ENCODE data around the gene LRRC8A.
"Not testable (repeated sequence)": the region's sequence is repeated elsewhere in the genome, so short reads cannot be mapped to it uniquely, and the experiment has no call there.

LRRC8A gene

DNA sequence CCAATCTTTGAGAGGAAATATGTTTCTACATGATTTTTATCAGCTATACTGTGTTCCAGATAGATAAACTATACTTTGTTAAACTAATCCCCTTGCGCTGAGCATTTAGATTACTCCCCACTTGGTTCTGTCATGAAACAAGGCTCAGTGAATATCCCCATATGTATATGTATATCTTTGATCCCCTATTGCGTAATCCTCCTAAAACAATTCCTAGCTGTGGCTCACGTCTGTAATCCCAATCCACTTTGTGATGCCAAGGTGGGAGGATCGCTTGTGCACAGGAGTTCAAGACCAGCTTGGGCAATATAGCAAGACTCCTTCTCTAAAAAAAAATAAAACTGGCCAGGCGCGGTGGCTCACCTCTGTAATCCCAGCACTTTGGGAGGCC is 41.6 kb downstream of the LRRC8A start:
- no peak for DNase-seq

DNA sequence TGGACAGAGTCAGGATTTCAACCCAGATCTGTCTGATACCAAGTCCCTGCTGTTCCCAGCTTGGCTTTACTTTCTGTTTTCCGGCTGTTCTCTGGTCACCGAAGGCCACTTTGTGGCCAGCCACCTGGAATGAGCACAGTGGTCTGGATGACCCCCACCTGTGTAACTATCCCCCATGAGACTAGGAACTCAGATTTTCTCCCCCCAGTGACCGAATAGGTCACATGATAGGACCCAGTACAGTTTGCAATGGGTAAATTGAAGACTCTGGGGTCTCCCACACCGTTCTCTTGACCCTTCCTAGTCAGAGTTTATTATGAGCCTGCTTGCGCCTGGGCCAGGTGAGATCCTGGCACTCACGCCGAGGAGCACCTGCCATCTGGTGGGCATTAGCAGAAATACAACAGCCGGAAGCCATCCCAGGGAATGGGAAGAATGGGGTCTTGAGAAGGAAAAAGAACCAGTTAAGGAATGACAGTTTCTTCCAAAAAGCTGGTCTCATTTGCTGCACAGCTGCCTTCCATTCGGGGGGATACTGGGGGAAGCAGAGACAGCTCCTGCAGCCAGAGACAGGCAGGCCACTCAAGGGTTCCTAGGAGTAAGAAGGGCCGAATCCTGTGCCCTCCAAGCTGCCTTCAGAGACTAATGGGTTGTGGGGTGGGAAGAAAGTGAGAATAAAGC is 45.9 kb downstream of the LRRC8A start:
- peak; percentile 52 for DNase-seq

DNA sequence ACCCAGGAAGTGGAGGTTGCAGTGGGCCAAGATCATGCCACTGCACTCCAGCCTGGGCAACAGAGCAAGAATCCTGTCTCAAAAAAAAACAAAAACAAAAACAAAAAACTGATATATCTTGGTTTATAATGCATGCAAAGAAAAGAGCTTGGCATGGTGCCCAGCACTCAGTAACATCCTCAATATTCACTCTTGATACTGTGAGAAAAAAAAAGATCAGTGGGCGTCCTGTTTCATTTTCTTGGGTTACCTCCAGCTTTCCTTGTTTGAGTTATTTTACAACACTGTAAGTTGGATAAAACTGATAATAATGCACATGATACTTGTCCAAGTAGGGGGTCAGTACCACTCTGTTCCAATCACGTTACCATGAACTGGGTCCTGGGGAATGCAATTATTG is 46.7 kb downstream of the LRRC8A start:
- DNase-seq: no peak

DNA sequence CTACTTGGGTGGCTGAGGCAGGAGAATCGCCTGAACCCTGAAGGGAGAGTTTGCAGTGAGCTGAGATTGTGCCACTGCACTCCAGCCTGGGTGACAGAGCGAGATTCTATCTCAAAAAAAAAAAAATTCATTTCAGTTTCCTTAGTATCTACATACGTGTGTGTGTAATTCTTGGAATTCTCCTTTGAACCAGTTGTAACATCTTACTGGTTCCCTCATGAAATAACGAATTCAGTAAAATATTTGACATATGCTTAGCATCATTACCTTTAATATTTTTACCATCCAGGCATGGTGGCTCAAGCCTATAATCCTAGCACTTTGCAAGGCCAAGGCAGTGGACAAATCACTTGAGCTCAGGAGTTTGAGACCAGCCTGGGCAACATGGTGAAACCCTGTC is 47.6 kb downstream of the LRRC8A start:
- no peak for DNase-seq

DNA sequence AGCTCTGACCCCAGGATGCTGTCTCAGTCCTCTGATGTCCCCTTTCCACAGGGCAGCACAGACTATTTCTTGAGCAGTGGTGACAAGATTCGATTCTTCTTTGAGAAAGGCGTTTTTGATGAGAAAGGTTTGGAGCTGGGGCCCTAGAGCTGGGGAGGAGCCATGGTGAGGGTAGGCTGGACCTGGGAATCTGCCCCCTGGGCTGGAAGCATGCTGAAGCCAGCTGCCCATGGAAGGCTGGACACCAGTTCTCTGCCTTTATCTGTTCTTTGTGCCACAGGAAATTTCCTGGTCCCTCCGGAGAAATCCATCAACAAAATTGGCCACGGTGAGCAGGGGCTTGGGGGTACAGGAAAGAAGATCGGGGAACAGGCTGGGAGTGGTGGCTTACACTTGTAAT is 51.8 kb downstream of the LRRC8A start:
- no peak for DNase-seq

DNA sequence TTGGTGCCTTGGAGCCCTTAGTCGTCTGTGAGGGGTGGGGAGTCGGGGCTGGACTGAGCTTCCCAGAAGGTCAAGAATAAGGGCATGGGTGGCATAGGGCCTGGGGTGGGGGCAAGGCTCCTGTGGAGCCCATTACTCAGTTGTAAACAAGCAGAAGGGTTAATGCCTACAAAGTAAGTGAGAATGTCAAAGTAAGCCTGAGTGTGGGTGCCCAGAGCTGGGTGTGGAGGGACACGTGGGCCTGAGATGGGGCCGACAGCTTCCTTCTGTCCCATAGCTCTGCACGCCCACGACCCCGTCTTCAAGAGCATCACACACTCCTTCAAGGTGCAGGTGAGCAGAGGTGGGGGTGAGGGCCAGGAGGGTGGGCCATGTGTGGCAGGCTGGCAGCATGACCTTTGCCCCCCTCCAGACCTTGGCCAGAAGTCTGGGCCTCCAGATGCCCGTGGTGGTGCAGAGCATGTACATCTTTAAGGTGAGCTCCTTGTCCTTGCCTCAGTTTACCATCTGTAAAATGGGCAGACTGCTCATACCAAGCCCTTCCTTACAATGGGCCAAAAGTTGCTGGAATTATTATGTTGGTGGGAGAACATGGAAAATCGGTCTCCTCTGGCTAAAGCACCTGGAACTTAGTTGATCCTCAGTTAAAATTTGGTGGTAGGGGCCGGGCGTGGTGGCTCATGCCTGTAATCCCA is 54.4 kb downstream of the LRRC8A start:
- DNase-seq: no peak

DNA sequence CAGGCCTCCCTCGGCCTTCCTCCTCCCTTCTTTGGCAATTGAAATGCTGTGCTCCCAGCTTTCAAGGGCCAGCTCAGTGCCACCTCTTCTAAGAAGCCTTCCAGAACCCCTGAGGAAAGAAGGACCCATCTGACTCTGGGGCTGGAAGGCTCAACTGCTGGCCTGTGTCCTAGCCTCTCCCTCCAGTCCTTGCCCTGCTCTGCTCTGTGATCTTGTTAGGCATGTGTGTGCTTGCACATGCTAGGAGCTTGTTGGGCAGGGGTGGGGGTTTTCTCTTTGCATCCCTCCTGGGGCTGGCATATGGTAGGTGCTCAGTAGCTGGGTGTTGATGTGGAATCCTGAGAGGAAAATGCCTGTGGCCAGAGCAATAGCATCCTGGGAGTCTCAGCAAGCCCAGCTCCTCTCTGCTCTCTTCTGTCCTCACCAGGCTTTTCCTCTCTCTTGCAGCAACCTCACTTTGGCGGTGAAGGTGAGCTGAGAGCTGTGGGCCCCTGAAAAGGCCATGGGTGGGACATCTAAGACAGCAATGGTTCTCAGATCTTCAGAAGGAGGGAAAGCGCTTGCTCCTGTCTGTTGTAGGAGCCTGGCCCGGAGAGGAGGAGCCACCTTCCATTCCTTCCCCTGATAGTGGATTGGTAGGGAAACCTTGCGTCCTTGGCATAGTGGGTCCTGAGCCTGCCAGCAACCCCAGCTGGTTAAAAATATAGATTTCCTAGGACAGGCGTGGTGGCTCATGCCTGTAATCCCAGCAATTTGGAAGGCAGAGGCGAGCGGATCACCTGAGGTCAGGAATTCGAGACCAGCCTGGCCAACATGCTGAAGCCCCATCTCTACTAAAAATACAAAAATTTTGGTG is 55.6 kb downstream of the LRRC8A start:
- DNase-seq: no peak

DNA sequence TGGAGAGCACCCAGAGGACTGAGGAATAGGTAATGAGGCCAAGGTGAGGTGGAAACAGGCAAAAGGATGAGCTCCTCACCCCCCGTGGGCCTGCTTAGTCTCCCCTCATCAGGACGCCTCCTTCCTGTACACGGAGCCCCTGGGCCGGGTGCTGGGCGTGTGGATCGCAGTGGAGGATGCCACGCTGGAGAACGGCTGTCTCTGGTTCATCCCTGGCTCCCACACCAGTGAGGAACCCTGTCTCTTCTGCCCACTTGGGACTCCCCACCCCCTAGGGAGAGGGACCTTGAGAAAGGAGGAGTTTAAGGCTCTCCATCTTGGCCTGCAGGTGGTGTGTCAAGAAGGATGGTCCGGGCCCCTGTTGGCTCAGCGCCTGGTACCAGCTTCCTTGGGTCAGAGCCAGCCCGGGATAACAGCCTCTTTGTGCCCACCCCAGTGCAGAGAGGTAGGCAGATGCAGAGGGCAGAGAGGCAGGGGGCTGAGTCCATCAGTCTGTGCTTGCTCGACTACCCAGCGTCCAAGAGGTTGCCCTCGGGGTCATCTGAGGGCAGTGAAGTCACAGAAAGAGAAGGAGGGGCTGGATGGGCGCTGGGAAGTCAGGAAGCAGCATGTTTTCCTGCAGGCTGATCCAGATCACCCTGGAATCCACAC is 58.5 kb downstream of the LRRC8A start:
- DNase-seq: no peak

DNA sequence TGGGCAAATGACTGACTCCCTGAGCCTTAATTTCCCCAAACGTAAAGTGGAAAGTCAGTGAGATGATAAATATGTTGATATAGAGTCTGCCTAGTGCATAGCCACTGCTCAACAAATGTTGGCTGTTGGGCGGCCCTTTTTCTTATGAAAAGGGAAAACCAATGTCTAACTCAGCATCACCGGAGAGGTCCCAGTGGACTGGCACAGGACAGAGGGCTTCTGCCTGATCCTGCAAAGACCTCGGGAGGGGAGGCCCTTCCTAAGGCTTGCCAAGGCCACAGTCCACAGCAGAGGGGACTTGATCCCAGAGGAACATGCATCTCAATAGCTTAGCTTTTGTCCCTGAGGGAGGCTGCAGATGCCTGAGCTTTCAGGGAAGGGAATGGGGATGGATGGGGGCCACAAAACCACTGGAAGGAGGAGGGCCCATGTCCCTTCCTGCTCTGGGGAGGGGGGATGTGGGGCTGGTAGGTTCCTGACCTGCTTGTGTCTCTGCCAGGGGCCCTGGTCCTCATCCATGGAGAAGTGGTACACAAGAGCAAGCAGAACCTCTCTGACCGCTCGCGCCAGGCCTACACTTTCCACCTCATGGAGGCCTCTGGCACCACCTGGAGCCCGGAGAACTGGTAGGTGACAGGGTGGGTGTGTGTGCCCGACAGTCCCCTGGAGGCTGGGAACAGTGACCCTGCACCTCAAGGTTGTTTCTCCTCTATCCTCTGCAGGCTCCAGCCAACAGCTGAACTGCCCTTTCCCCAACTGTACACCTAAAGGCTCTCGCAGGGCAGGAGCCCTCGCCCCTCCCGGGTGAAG is 59.2 kb downstream of the LRRC8A start:
- DNase-seq: no peak

DNA sequence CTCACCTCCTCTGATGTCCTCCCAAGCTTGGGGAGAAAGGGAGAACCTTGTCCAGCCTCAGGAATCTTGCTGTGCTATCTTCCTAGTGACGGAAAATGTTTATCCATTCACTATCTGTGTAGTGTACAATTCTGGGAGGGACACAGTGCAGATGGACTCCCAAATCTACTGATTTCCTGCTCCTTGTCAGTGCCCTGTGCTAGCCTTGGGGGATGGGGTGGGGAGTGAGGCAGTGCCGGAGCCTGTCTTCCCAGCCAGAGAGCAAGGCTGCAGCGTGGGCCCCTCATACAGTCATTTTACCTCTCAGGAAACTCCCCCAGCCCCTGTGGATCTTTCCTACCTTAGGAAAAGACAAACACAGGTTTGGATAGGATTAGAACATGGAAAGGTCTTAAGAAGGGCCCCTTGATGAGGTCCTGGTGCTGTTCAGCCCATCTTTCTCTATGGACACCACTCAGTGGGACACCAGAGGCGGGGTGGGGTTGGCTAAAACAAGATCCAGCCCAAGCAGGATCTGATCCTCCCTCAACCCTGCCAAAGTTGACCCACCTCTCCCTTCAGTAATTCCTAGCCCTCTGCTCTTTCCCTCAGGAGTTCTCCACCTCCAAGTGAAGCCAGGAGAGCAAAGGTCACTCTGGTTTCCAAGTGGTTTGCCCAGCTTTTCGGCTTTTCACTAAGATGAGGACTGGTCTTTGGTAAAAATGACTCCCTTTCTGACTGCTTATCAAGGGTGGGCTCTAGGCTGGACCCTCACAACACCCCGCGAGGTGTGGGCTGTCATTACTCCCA is 62.1 kb downstream of the LRRC8A start:
- DNase-seq: no peak

DNA sequence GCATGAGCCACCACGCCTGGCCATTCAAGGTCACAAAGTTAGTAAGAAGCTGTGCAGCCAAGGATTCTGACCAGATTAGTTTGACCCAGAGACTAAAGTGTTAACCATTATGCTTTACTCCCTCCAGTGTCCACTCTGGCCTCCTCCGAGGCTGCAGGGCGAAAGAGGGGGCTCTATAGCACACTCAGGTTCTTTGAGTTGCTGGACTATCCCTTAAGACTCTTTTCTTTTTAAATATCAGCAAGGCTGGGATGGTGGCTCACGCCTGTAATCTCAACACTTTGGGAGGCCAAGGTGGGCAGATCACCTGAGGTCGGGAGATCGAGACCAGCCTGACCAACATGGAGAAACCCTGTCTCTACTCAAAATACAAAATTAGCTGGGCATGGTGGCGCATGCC is 63.0 kb downstream of the LRRC8A start:
- DNase-seq: not testable (repeated sequence)

DNA sequence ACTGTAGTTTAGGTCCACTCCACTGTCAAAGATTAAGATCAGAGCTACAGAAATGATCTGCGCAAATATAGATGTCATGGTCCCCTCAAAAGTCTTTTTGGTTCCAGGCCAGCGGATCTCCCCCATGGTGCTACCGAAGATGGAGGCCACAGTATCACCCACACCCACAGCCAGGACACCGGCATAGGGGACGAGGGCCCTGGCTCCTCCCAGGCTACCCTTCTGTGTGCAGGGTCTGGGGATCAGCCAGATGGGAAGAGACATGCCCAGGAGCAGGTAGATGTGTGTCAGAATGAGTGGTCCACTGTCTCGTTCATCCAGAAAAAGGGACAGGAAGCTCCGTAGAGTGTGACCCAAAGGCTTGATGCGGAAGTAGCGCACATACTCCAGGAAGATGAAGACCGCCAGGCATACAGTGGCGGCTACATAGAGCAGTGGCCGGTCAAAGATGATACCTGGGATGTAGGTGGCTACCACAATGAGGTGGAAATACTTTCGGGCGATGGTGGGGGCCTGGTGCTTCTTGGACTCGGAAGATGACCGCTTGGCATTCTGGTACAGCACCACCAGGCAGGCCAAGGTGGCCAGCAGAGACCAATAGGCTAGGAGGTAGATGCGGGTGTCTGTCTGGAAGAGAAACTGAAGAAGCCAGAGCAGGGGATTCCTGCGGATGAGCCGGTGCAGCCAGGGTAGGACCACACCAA is 64.0 kb downstream of the LRRC8A start:
- no peak for DNase-seq

DNA sequence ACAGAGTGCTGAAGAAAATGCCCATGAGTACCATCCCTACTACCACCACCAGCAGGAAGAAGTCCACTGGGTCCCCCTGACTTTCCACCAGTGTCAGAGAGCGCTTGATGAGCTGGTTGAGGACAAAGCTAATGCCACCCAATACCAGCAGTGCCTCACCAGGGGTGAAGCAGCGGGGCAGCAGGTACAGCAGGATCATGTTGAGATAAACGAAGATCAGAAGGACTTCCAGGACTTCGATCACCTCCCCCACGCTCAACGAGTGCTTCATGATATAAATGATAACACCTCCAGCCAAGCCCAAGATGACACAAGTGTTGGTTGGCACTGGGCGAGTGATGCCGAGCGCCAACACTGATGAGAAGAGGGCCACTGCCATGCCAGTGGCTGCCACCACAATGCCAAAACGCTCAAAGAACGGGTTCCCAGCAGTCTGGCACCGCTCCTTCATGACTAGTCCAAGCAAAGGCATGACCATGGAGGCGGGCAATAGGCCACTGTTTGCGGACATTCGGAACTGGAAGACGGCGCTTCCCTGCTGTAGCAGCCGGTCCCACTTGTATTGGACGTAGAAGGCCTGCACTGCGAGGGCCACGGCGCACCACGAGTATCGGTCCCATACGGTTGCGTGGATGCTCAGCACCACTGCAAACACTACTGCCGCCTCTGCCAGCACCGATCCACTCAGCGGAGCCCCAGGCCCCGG is 64.8 kb downstream of the LRRC8A start:
- DNase-seq: peak; percentile 50

DNA sequence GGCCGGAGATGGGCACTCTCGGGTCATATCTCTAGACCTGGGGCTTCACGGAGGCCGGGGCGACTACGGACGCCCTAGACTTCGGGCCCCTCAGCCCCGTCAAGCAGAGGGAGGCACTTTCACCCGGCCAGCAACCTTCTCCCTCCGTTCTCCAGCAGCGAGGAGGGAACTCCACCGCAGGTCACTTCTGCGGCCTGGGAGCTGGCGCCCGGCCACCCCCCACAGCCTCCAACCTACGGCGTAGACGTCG is 65.3 kb downstream of the LRRC8A start:
- DNase-seq: no peak

DNA sequence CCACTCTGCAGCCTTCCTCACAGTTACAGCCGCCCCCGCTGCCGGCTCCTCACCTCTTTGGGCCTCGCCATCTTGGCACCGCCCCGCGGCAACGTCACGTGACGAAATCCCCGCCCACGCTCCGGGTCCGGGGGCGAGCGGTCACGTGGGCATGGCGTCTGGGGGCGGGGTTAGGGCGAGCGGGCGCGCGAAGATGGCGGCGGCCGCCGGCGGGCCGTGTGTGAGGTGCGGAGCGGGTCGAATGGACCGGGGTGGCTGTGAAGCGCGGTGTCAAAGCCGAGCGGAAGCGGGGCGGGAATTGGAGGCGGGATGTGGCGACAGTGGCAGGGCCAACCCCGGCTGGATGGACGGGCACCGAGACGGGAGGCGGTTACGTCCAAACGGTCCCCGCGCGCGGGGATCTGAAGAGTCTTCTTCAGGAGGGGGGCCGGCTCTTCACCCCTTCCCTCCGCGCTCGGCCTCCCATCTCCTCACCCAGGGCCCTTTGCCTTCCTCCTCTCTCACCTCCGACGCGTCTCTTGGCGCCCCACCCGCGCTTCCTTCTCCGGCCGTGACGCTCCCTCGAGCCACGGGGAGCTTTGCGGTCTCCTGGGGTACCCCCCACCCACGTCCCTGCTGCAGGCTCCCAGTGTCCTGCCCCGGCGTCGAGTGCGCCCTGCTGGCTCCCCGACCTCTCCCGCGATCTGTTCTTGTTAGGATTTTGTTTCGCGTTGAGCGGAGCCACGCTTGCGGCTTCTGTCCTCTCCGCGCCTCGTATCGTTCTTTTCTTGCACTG is 65.8 kb downstream of the LRRC8A start, which contains the start of the genes DOLK and NUP188:
TSS of gene DOLK (minus strand) at position 77 of the 775 bp plus-strand sequence. CDS start 300 bp downstream, outside the sequence.
TSS of gene NUP188 (plus strand) at position 173 of the 775 bp plus-strand sequence. CDS start at position 194, 21 bp downstream.
- DNase-seq: peak; percentile 97

DNA sequence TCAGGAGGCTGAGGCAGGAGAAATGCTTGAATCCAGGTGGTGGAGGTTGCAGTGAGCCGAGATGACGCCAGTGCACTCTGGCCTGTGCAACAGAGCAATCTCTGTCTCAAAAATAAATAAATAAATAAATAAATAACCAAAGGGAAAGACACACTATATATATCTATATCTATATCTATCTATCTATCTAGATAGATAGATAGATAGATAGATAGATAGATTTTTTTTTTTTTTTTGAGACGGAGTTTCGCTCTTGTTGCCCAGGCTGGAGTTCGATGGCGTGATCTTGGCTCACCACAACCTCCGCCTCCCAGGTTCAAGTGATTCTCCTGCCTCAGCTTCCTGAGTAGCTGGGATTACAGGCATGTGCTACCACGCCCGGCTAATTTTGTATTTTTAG is 79.5 kb downstream of the LRRC8A start:
- DNase-seq: not testable (repeated sequence)
